GM04503 (cell line): ENCODE data around the gene ATP8B4.
A peak's percentile ranks its signal among the peaks of the same experiment; 100 is the strongest.
"Not testable (repeated sequence)": the region's sequence is repeated elsewhere in the genome, so short reads cannot be mapped to it uniquely, and the experiment has no call there.

ENCODE experiments used
- DNase-seq: peaks from one replicate; pipeline ENCODE4 v3.0.0-alpha.2; 2012; ENCODE audit warnings: low read depth

Gene ATP8B4

DNA sequence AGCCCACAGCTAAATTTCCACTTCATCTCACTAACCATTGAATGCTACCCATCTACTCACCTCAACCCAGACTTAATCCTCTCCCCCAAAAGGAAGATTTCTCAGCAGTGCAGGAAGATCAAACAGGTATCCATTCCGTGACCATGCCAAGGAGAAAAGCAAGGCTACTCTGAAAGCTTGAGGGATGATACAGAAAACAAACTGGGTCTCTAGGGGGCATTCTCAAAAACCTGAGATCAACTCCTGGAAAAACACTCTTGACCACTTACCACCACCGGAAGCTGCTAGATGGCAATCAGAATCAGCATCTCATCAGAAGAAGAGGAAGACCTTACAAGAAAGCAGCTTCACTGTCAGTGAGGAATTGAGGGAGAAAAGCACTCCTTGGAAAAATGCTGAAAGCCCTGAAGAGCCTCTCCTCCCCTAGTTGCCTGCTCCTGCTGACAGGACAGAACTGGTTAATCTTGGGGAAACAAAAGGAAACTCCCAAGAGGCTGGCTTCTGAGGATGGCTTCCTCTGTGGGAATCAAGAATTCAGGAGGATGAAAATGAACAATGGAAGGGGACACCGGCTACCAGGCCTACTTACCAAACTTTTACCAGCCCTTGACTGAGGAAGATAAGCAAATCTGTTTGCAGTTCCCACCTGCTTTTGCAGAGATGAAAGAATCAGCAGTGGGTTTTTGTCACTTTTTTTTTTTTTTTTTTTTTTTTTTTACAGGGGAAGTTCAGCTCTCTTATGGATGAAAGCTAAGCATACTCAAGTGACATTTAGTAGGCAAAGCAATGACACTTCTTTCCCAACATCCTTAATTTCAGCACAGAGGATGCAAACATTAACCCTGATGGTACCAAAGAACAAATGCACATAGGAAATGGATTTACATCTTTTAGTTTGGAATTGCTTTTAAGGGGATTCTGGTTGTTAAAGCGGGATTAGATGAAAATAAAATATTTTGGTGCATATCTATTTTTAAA, at the start of gene ATP8B4:
ATP8B4 (minus strand) TSS at position 171 of the 978 bp plus-strand sequence. CDS start 12,267 bp downstream, outside the sequence.
- DNase-seq = no peak

DNA sequence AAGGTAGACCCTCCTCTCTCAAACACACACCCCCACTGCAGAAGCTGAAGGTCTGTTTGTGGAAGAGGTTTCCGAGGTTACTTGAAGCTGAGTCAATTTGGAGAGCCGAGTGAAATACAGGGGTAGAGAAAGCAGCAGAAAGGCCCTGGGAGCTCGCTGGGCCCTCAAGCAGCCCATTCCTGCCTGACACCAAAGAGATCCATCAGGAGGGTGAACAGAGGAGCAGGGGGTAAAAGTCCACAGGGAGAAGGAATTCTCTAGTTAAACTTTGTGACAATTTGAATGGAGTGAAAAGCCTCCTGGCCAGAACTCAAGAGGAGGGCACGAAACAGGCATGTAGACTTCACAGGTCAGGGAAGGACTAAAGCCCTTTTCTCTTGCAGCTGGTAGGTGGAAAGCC, 49.3 kb upstream of the ATP8B4 start:
- no peak for DNase-seq

- no peak for DNase-seq
These were observed 48.1 kb upstream of the ATP8B4 start for GRCh38 chr15:50167110-50167509.

DNA sequence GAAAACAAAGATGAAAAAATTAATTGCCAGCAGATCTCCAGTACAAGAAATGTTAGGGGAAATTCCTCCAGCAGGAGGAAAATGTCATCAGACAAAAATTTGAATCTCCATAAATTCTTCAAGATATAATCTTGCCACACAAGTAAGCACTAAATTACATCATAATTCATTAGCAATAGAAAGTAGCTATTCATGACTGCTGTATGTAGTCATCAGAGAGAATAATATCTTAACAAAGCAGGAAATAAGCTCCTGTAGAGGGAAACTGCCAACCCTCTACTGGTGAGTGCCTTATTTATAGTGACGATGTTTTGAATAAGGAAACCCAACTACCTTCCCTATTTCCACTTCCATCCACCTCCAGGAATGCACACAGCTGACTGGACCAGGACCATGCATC, 47.2 kb upstream of the ATP8B4 start:
- DNase-seq = peak; percentile 54

DNA sequence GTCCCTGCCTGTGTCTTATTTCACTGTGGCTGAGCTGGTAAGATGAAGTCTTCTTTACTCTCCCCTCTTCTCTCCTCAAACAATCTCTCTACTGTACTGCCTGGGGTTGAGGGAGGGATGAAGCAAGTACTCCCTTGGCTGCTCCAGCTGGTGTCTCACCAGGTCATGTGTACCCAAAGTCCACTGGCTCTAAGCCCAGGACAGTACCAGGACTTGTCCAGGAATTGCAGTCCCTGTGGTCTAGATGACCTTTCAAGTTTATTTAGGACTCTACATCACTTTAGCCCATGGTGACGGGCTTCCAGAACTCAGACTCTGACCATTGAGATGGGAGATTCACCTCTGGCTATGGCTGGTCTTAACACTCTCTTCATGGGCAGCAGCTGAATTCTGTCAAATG, 45.4 kb upstream of the ATP8B4 start:
- no peak for DNase-seq

DNA sequence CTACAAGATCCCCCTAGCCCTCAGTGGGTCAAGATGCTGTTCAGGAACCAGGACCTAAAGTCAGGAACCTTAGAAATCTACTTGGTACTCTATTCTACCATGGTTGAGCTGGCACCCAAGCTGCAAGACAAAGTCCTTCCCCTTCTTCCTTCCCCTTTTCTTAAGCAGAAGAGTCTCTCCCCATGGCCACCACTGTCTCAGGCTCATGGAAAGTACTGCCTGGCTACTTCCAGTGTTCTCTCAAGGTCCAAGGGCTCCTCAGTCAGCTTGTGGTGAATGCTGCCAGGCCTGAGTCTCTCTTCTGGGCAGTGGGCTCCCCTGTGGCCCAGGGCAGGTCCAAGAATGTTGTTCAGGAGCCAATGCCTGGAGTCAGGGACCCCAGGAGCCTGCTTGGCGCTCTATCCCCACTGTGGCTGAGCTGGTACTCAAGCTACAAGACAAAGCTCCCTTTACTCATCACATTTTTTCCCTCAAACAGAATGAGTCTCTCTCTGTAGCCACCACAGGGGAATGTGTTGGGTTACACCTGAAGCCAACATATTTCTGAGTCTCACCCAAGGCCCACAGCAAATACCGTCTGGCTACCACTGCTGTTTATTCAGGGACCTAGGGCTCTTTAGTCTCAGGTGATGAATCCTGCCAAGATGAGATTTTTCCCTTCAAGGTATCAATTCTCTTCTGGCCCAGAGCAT, 44.8 kb upstream of the ATP8B4 start:
- no peak for DNase-seq

DNA sequence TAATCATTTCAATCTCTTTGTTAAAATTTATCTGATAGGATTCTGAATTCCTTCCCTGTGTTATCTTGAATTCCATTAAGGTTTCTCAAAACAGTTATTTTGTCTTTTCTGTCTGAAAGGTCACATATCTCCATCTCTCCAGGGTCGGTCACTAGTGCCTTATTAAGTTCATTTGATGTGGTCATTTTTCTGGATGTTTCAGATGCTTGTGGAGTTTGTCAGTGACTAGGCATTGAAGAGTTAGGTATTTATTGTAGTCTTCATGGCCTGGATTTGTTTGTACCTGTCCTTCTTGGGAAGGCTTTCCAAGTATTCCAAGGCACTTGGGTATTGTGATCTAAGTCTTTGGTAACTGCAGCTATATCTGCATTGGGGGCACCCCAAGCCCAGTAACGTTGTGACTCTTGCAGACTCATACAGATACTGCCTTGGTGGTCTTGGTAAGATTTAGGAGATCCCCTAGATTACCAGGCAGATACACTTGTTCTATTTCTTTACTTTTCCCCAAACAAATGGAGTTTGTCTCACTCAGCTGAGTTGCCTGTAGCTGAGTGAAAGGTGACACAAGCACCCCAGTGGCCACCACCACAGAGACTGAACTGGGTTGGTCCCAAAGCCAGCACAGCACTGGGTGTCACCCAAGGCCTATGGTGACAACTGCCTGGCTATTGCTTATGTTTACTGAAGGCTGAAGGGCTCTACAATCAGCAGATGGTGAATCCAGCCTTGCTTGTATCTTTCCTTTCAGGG, 44.1 kb upstream of the ATP8B4 start:
- DNase-seq = no peak

GRCh38 chr15:50158236-50158635, 39.2 kb upstream of the ATP8B4 start:
- DNase-seq = not testable (repeated sequence)

GRCh38 chr15:50151476-50151875, 32.4 kb upstream of the ATP8B4 start:
- DNase-seq = no peak

- no peak for DNase-seq
These were observed 31.8 kb upstream of the ATP8B4 start for GRCh38 chr15:50150851-50151250.

GRCh38 chr15:50150349-50150748, 31.3 kb upstream of the ATP8B4 start:
- DNase-seq = no peak

DNA sequence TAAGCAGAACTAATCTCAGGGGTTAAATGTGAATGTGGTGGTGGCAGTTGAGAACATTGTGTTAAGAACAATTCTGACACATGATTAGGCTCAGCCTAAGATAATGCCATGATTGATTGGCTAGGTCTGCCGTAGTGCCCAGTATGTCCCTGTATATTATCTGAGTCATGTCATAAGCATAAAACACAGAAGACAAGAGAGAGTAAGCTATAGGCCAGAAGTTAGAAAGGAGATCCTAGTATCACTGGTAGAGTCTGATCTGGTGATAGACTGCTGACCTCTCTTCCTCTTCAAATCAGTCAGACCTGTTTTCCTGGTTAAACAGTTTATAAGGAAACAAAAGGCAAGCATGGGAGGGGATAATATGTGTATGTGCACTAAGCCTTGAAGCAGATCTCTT, 30.1 kb upstream of the ATP8B4 start:
- no peak for DNase-seq

DNA sequence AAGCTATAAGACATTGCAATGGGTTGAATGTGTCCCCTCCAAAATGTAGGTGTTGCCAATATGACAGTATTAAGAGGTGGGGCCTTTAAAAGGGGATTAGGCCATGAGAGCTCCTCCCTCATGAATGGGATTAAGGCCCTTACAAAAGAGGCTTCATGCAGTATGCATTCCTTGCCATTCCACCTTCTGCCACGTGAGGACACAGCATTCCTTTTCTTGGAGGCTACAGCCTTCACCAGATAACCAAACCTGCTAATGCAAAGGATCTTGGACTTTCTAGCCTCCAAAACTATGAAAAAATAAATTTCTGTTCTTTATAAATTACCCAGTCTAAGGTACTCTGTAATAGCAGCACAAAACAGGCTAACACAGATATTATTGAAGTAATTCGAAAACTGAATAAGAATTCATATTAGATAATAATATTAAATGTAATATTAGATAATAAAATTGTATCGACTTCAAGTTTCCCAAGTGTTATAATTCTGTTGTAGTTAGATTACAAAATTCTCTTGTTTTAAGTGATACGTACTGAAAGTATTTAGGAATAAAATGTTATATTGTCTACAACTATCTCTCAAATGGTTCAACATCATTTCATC, 29.4 kb upstream of the ATP8B4 start:
- DNase-seq = peak; percentile 33

DNA sequence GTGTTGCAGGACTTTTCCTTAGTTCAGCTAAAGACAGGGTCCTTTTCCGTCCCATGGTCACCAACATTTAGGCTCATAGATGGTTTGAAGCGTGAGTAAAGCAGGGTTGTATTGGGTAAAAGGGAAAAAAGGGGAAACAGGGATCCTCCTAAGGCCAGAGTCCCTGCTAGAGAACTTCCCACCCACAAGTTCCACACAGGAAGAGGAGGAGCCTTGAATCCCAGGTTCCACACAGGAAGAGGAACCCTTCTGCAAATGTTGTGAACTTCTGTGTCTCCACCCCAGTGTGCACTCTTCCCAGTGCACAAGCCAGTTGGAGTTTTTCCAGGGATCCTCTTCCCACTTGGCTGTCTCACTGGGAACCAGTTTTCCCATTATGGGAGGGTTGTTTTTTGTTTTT, 27.6 kb upstream of the ATP8B4 start:
- DNase-seq = no peak

DNA sequence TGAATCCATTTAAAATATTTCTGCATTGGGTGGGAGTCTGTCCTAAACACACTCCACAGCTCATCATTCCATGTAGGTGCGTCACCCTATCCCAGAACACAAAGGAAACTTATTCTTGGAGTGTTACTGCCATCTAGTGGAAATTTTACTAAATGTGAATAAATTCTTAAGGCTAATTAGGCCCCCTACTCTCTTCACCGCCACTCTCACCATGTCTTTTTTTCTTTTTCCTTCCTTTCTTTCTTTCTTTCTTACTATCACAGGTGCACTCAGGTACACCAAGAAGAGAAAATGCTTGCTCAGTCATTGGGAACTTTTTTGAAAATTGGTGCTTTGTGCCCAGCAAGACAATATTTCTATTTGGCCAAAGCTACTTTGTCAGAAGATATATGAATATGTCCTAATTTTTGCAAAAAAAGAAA, 26.4 kb upstream of the ATP8B4 start:
- DNase-seq = peak; percentile 31

GRCh38 chr15:50144341-50145120, 25.5 kb upstream of the ATP8B4 start:
- no peak for DNase-seq

GRCh38 chr15:50143255-50143860, 24.3 kb upstream of the ATP8B4 start:
- DNase-seq = no peak

- DNase-seq = no peak
These were observed 22.8 kb upstream of the ATP8B4 start for GRCh38 chr15:50141856-50142255.

GRCh38 chr15:50140983-50141382, 21.9 kb upstream of the ATP8B4 start:
- DNase-seq = no peak

DNA sequence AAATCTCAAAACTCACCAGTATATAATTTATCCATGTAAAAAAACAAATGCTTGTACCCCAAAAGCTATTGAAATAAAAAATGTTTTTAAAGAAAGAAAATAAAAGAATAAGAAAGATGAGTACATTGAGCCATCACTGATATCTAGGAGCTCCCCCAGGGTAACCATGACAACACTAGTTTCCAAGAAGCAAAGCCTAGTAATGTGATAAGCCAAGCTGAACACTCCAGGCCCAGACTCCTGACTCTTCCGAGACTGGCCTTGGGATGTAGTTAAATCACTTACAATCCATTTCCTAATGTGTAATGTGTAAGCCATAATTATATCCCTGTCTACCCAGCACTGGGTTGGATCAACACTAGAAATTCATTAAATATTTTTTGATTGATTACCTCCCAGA, 21.1 kb upstream of the ATP8B4 start:
- DNase-seq = no peak

DNA sequence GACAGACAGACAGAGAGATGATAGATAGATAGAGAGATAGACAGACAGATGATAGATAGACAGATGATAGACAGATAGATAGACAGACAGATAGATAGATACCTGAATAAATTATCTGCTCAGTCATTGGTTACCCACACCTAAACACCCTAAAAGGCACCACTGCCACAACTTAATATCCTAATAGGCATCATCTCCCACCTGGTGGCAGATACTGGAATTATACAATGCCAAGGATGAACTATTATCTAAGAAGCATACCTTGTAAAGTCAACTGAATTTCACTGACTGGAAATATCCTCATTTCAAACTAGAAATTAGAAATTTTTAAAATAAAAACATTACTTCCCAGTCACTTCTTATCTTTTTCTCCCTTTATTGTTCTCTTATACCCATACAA, 19.4 kb upstream of the ATP8B4 start:
- no peak for DNase-seq
